Cortex of kidney (tissue), 1 donor: ENCODE data around the gene EIF2S3B.

ENCODE experiments used
- DNase-seq: peaks from one replicate; lab custom pipeline; 2025; lab: John Stamatoyannopoulos, UW

Gene EIF2S3B

DNA sequence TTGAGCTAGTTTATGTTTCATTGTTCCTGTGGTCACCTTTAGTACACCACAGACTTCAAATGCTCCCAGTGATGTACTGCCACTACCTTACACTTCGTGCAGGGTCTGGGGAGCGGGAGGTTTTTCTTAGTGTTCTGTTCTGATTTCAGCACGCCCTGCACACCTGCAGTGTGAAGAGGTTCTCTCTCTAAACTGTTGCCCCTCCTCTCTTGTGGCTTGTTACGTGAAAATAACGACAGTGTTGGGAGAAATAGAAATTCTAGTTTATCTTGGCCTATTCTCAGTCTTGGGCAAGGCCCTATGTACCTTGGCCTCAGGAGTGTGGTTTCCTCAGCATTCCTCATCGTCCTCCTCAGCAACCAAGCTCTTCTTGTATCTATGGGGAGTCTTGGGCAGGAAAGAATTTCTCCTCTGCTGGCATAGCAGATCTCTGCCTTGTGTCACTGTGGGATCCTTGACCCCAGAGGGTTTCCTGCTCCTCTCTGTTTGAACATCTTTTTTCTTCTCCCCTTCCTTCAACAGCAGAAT is 48.6 kb downstream of the EIF2S3B start:
- DNase-seq: no peak

DNA sequence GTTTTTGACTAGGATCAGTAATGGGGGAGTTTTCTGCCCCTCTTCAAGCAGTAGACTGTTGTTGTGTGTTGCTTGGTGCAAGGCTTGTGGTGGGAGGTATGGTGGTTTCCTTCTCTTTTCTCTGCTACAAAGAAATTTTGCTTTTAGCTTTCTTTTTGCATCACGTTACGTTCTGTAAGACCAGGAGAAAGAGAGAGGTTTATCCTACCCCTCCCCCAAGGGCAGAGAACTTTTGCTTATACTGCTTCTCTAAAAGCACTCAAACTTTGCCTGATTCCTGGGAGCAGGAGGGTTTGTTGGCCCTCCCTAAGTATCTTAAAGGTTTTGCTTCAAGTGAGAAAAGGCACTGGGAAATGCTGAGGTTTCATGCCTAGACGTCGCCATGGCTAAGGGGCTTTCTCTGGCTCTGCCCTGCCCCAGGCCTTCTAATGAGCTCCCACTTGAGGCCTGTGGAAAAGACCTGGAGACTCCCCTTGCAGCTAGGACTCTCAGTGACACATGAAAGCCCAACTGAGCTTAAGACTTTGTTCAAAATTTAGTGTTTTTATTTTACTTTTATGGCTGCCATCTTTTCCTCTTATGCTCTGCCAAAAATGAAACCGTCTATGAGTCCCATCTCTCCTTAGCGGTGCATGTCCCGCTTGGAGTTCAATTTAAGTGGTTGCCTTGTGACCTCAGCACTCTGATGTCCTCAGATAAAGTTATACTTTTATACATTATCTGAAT is 49.2 kb downstream of the EIF2S3B start:
- no peak for DNase-seq

DNA sequence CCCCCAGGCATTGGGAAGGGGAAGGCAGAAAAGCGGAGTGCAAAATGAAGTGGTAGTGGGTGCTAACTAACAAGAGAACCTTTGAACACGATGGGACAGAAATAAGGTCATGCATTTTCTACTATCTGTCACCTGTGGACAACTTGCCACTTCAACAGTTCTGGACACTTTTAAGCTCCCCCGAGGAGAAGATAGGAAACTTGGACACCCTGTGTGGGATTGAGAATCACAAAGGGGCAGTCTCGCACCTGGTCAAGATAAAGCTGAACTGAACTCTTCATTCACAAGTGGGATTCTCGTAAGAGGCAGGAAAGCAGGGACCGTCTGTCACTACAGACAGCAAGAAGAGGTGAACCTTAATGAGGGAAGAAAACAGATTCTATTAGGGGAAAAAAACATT is 51.6 kb downstream of the EIF2S3B start:
- DNase-seq: no peak

DNA sequence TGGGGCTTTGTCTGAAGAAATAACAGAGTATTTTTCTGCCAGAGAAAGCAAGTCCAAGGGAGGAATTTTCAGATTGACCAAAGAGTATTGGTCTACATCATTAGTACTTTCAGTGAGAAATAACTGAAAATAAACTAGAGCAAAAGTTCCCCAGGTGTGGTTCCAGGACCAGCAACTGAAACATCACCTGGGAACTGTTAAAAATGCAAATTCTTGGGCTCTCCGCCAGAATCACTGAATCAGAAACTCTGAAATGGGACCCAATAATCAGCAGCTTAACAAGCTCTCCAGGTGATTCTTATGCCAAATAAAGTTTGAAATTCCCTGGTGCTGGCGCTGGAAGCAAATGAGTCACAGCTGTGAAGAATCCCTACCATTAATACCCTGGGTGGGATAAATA is 52.1 kb downstream of the EIF2S3B start:
- DNase-seq: no peak
